Measurements from ENCODE around the gene PAM.

Gene PAM

GRCh38 chr5:102889033-102889432, 133.9 kb downstream of the PAM start:
- no peak overlapping the region for H3K4me3 ChIP-seq (ENCODE audit: low read depth, low read length)
- H3K9me3 ChIP-seq, result no peaks in the 10 kb centered on the region
- peaks cover 3% of the 10 kb centered on the region; the same call in 1 of the 2 replicates for H3K4me1 ChIP-seq
- no peaks in the 10 kb centered on the region for H3K27me3 ChIP-seq
- no peaks in the 10 kb centered on the region for H3K36me3 ChIP-seq
- no peak for DNase-seq
- TF ChIP-seq, protein P1, sequence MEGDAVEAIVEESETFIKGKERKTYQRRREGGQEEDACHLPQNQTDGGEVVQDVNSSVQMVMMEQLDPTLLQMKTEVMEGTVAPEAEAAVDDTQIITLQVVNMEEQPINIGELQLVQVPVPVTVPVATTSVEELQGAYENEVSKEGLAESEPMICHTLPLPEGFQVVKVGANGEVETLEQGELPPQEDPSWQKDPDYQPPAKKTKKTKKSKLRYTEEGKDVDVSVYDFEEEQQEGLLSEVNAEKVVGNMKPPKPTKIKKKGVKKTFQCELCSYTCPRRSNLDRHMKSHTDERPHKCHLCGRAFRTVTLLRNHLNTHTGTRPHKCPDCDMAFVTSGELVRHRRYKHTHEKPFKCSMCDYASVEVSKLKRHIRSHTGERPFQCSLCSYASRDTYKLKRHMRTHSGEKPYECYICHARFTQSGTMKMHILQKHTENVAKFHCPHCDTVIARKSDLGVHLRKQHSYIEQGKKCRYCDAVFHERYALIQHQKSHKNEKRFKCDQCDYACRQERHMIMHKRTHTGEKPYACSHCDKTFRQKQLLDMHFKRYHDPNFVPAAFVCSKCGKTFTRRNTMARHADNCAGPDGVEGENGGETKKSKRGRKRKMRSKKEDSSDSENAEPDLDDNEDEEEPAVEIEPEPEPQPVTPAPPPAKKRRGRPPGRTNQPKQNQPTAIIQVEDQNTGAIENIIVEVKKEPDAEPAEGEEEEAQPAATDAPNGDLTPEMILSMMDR (IDR thresholded peaks at IDR 0.05; ENCODE audit: low read depth, low read length), result no peak

- no peaks in the 10 kb centered on the region for H3K36me3 ChIP-seq
- no peaks in the 10 kb centered on the region for H3K9me3 ChIP-seq
- no peaks in the 10 kb centered on the region for H3K27me3 ChIP-seq
- peaks cover 3% of the 10 kb centered on the region; the same call in 1 of the 2 replicates for H3K4me1 ChIP-seq
- TF ChIP-seq, protein P1 (IDR thresholded peaks at IDR 0.05; ENCODE audit: low read depth, low read length), result no peak
- H3K4me3 ChIP-seq (ENCODE audit: low read depth, low read length), result no peak overlapping the region
- DNase-seq, result no peak
These were observed 135.0 kb downstream of the PAM start for GRCh38 chr5:102890133-102890532.

DNA sequence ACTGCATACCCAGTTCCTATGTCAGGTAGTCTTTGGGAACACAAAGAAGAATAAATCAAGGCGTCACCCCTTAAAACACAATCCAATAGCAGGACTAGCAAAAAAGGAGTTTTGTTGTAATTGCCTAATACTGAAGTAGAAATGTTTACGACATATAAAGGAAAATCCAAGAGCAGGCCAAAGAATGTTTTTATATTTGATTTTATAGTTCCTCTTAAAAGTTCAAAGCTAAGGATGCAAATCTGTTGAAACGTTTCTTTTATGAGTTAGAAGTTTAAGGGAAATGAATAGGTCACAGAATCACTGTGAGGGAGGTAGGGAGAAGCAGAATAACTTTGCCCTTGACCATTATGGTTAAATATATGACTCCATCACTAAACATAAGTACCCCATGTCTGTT, 136.1 kb downstream of the PAM start:
- TF ChIP-seq, protein P1 (IDR thresholded peaks at IDR 0.05; ENCODE audit: low read depth, low read length), result no peak
- Histone ChIP-seq H3K4me3 (ENCODE audit: low read depth, low read length) (no peak overlapping the region), H3K27me3 (no peaks in the 10 kb centered on the region), H3K4me1 (peaks cover 3% of the 10 kb centered on the region; the same call in 1 of the 2 replicates), H3K36me3 (no peaks in the 10 kb centered on the region), H3K9me3 (no peaks in the 10 kb centered on the region)
- DNase-seq, result no peak

DNA sequence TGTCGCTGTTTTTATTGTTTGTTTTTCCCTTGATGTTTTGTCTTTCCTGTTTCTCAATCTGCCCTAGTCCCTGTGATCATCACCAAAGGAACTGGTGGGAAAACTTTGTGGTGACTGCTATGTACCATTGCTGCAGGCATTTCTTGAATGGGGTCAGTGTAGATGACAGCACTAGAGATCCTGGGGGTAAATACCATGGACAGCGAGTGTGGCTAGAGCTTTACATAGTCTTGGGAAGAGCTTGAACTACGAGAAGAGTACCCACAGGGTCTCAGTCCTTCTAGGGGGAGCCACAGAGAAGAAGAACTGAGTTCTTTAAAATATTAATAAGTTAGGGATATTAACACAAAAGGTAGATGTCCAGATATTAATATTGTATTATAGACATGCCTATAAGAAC, 138.8 kb downstream of the PAM start:
- H3K4me1 ChIP-seq, result peaks cover 3% of the 10 kb centered on the region; the same call in 1 of the 2 replicates
- TF ChIP-seq, protein P1 (IDR thresholded peaks at IDR 0.05; ENCODE audit: low read depth, low read length), result no peak
- no peaks in the 10 kb centered on the region for H3K9me3 ChIP-seq

GRCh38 chr5:102895234-102895633, 140.1 kb downstream of the PAM start:
- no peaks in the 10 kb centered on the region for H3K4me1 ChIP-seq
- no peaks in the 10 kb centered on the region for H3K27me3 ChIP-seq
- H3K9me3 ChIP-seq, result no peaks in the 10 kb centered on the region
- no peak for DNase-seq
- TF ChIP-seq, protein P1 (IDR thresholded peaks at IDR 0.05; ENCODE audit: low read depth, low read length), result no peak
- no peaks in the 10 kb centered on the region for H3K36me3 ChIP-seq
- no peak overlapping the region for H3K4me3 ChIP-seq (ENCODE audit: low read depth, low read length)

More for the DNA sequence above, 138.8 kb downstream of the PAM start:
- Histone ChIP-seq H3K36me3 (no peaks in the 10 kb centered on the region), H3K4me3 (ENCODE audit: low read depth, low read length) (no peak overlapping the region), H3K27me3 (no peaks in the 10 kb centered on the region)
- no peak for DNase-seq

DNA sequence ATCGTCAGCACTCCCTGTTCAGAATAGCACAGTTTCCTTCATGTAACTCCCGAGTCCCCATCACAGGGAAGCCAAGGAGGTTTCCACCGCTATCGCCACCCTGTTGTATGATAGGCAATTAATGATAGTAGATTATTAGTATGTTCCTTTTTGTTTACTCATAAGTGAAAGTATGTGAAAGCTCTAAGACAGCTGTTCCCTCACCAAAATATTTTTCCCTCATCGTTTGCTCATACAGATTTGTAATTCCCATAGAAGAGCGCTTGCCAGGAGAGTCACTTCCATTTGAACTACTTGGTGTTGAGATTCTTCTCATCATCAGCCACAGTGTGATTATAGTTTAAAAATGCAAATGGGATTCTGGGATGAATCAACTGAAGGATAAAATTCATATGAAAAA, 140.9 kb downstream of the PAM start:
- Histone ChIP-seq H3K4me1 (no peaks in the 10 kb centered on the region), H3K9me3 (no peaks in the 10 kb centered on the region), H3K4me3 (ENCODE audit: low read depth, low read length) (no peak overlapping the region), H3K36me3 (no peaks in the 10 kb centered on the region), H3K27me3 (no peaks in the 10 kb centered on the region)
- TF ChIP-seq, protein P1 (IDR thresholded peaks at IDR 0.05; ENCODE audit: low read depth, low read length), result no peak
- no peak for DNase-seq

All from BE2C (cell line).